Cerebellar cortex (tissue), 1 donor: ENCODE results near the gene NME8.

Experiments
- DNase-seq: peaks from one replicate; pipeline ENCODE4 v3.0.0-alpha.2; 2015; ENCODE audit warnings: low spot score

The NME8 gene

DNA sequence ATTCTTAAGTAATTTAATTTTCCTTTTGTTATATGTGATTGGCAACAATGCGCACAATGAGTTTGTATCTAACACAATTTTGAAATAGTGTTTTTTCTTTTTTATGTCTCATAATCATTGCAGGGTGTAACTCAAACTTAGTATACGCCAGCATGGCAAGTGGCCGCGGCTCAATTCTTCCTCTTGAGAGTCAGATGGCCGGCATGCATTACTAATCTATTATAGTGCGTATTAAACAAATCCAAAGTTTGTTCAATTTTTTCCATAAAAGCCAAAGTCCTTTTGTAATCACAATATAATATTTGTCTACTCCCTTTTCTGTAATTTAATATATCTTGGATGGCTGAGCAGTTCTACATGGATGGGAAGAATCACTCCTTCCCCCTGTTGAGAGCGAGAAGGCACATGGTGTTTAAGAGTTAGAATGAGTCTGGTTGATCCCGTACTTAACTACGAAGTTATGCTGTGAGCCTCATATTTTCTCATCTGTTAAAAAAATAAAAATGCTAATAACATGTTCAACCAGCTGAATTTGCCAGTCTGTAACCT, 84.7 kb downstream of the NME8 start:
- DNase-seq: no peak

DNA sequence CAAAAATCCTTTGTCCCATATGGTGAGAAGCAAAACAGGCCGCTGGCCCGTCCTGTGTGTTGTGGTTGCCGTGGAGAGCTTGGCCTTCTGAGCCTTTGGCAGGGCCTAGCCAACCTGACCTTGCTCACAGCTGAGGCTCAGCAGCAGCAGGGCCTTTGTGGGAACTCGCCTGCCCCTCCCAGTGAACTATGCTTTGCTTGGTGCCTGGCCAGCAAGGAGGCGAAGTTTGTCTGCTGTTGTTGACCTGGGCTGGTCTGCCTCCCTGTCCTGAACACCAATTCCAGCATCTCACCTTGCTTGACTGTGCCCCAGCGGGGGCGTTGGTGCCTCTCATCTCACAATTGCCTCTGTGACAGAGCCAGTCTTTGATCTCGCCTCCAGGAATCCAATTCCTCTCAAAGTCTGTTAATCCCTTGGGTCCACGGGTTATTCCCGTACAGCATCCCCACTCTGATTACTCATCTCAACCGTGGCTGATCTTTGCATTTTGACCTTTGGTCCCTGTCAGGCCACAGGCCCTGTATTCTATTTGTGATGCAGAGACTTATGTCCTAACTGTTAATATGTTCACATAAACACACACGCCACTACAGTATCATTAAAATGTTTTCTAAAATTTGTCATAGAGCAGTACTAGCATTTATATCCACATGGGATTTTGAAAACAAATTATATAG, 94.7 kb downstream of the NME8 start:
- peak; percentile 46 for DNase-seq

DNA sequence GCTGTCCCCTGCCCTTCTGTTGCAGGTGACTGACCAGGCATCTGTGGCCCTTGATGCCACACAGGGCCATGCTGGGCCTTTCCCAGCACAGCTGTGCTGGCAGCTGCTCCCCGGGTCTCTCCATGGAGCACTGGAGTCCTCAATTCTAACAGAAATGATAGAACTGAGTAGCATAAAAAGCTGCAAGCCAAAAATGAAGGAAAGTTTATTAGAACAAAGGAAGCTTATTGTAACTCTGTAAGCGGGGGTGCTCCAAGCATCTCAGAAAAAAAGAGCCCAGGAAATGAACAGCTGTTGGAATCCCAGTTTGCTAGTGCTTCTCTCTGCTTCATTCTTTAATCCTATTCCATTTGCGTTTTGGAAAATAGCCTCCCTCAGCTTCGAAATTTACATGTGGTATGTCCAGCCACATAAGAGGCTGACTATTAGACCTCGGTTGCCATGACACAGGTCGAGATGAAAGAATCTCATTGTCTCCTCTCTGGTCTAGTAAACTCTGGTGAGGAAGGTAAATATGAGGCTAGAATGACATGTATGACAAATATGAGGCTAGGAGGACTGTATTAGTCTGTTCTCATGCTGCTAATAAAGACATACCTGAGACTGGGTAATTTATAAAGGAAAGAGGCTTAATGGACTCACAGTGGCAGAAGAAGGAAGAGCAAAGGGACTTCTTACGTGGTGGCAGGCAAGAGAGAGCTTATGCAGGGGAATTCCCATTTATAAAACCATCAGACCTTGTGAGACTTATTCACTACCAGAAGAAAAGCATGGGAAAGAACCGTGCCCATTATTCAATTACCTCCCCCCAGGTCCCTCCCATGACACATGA, 95.7 kb downstream of the NME8 start:
- DNase-seq: no peak

DNA sequence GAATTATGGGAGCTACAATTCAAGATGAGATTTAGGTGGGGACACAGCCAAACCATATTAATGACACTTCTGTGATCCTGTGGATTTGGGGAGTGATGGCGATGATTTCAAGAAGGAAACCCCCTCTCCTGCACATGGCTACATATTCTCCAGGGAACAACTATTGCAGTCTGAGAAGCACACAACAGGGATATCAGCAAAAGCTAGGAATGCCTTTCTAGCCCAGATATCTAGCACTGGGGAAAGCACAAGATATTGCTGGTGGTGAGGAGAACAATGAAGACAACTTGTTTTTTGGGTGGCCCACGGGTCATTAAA, 96.3 kb downstream of the NME8 start:
- DNase-seq: no peak

DNA sequence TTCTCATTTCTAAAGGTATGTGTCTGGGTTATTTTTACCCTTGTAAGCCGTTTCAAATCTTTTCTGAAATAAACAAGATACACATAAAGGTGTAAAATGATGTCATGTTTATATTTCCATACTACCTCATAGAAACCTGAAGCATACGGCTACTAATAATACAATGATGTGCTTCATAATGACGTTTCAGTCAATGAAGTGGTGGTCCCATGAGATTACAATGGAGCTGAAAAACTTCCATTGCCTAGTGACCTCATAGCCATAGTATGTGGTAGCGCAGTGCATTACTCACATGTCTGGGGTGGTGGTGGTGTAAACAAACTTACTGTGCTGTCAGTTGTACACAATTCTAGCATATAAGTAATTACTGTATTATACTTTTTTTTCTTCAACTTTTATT, 96.9 kb downstream of the NME8 start:
- DNase-seq: no peak

DNA sequence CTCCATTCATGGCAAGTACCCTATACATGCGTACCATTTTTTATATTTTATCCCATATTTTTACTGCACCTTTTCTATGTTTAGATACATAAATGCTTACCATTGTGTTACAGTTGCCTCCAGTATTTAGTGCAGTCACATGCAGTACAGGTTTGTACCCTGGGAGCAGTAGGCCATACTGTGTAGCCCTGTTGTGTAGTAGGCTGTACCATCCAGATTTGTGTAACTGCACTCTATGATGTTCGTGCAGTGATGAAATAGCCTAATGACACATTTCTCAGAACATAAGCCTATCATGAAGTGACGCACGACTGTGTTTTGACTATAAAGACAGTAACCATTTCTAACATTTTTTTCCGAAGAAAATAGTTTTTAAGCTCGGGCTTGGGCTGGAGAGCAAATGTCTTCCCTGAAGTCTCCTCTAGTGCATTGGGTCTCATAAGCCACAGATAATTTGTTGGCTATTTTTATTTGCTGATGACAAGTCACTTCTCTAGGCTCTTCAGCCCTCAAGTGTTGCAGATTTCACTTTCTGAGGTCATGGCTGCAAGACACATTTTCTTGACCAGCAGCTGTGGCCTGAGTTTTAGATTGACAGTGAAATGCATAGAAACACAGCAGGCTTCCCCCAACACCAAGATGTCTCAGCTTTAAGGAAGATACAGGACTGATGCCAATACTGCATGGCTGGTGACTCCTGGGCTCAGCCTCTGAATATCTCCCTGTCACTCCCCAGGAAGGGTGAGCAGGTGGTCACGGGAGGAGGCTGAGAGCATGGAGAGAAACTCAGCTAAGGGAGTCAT, 98.9 kb downstream of the NME8 start:
- DNase-seq: no peak

DNA sequence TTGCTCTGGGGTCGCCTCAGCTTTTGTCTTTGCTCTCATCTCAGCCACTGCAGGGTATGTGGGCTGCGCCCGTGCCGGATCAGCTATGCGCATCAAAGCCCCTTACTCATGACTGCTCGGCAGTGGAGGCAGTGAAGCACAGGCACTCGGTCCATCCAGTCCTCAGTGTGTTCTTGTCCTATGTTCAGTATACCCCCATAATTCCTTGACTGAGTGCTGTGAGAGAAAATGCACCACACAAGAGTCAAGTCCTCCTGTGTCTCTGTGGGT, 99.5 kb downstream of the NME8 start:
- no peak for DNase-seq
